SK-N-SH (cell line): ENCODE results near the gene WWOX. TPM values are rescaled to one million over a fixed set of nuclear protein-coding genes. Genes with fewer than 3 reads are reported as not detected.

Experiments used
- CTCF ChIA-PET: fragments of 300-600, 350-600 bp; formaldehyde crosslinking; extraction: SDS; loops from one replicate; lab custom pipeline; 2021; lab: Yijun Ruan, JAX
- POLR2A ChIA-PET: fragments of 350-600 bp; sonication (Branson Sonifier 250); formaldehyde crosslinking; extraction: SDS; loops from one replicate; lab custom pipeline; 2020; ENCODE audit warnings: antibody characterized with exemption, inconsistent platforms; lab: Yijun Ruan, JAX
- DNase-seq: peaks from one replicate; pipeline ENCODE4 v3.0.0; 2012
- H2AFZ ChIP-seq: fragments of 200-600 bp; sonication (generic); 2 replicates; pipeline ENCODE4 v1.8.1; 2016; ENCODE audit warnings: antibody characterized with exemption, mild to moderate bottlenecking, low read depth
- H3F3A ChIP-seq: fragments of 200-600 bp; sonication (generic); replicated peaks from 2 replicates; pipeline ENCODE3; 2016; ENCODE audit warnings: antibody characterized with exemption, mild to moderate bottlenecking; ENCODE audit not compliant: insufficient read depth
- H3K27ac ChIP-seq, 2 experiments: fragments of 200-500 bp in 1 of 2; fragments of 200-600 bp in 1 of 2; sonication (Bioruptor generic) in 1 of 2; sonication (generic), shearing (Covaris generic) in 1 of 2; 2 replicates each; pipeline versions ENCODE4 v1.5.1 to v1.6.1; 2014 to 2016; ENCODE audit warnings: low read depth in 2 of 2, inconsistent platforms in 1 of 2, low read length in 1 of 2, mild to moderate bottlenecking in 1 of 2, mixed read lengths in 1 of 2
- H3K27me3 ChIP-seq: fragments of 200-600 bp; sonication (generic), shearing (Covaris generic); 2 replicates; pipeline ENCODE4 v1.6.1; 2016; ENCODE audit warnings: mixed run types; ENCODE audit not compliant: insufficient read depth
- H3K36me3 ChIP-seq, 2 experiments: fragments of 200-500 bp in 1 of 2; fragments of 200-600 bp in 1 of 2; sonication (Bioruptor generic) in 1 of 2; sonication (generic) in 1 of 2; replicated peaks in 1 of 2; 2 replicates each; pipeline versions ENCODE3 to v1.5.1; 2014 to 2016; ENCODE audit warnings: low read length in 1 of 2, mild to moderate bottlenecking in 1 of 2; ENCODE audit not compliant: insufficient read depth in 2 of 2, control insufficient read depth in 1 of 2
- H3K4me1 ChIP-seq, 2 experiments: fragments of 200-500 bp in 1 of 2; fragments of 200-600 bp in 1 of 2; sonication (Bioruptor generic) in 1 of 2; sonication (generic), shearing (Covaris generic) in 1 of 2; 2 replicates each; pipeline versions ENCODE4 v1.5.1 to v1.6.1; 2014 to 2016; ENCODE audit warnings: low read depth in 1 of 2, low read length in 1 of 2, mixed run types in 1 of 2; ENCODE audit not compliant: insufficient read depth in 2 of 2, control insufficient read depth in 1 of 2
- H3K4me2 ChIP-seq: fragments of 200-600 bp; sonication (generic), shearing (Covaris generic); 2 replicates; pipeline ENCODE4 v1.6.1; 2017; ENCODE audit warnings: mixed run types
- H3K4me3 ChIP-seq, 2 experiments: fragments of 200-500 bp in 1 of 2; fragments of 200-600 bp in 1 of 2; sonication (Bioruptor generic) in 1 of 2; sonication (generic), shearing (Covaris generic) in 1 of 2; 2 replicates each; pipeline versions ENCODE4 v1.5.1 to v1.8.1; 2014 to 2016; ENCODE audit warnings: low read depth in 2 of 2, inconsistent platforms in 1 of 2, low read length in 1 of 2, mild to moderate bottlenecking in 1 of 2, mixed read lengths in 1 of 2, moderate library complexity in 1 of 2
- H3K79me2 ChIP-seq: fragments of 200-600 bp; sonication (generic); 2 replicates; pipeline ENCODE4 v1.8.1; 2017; ENCODE audit warnings: mild to moderate bottlenecking; ENCODE audit not compliant: insufficient read depth
- H3K9ac ChIP-seq: fragments of 200-600 bp; sonication (generic); 2 replicates; pipeline ENCODE4 v1.6.1; 2017; ENCODE audit warnings: mixed run types
- H3K9me2 ChIP-seq: fragments of 200-600 bp; sonication (generic); 2 replicates; pipeline ENCODE4 v1.6.1; 2017; ENCODE audit warnings: mixed run types
- H3K9me3 ChIP-seq: fragments of 200-600 bp; sonication (generic); 2 replicates; pipeline ENCODE4 v1.6.1; 2017; ENCODE audit warnings: mixed run types, mild to moderate bottlenecking, moderate library complexity
- H4K20me1 ChIP-seq: fragments of 200-600 bp; sonication (generic); 2 replicates; pipeline ENCODE4 v1.6.1; 2017; ENCODE audit warnings: mild to moderate bottlenecking, mixed run types; ENCODE audit not compliant: insufficient read depth
- FOSL2 ChIP-seq: IDR thresholded peaks from 2 replicates; pipeline ENCODE4 v1.4.0; 2012; ENCODE audit warnings: low read depth, mild to moderate bottlenecking, moderate library complexity, borderline replicate concordance
- FOXM1 ChIP-seq: IDR thresholded peaks from 2 replicates; pipeline ENCODE4 v1.4.0; 2012; ENCODE audit warnings: low read depth, mild to moderate bottlenecking
- MXI1 ChIP-seq: IDR thresholded peaks from 2 replicates; pipeline ENCODE4 v1.6.1; 2012; ENCODE audit warnings: mild to moderate bottlenecking, low read depth, low read length, improper control_type of control experiment
- TAF1 ChIP-seq: IDR thresholded peaks from 2 replicates; pipeline ENCODE4 v1.6.1; 2012; ENCODE audit warnings: low read depth, mild to moderate bottlenecking, low read length, moderate library complexity, borderline replicate concordance
- WGBS: methylation state at CpG from one replicate; pipeline ENCODE4 v1.1.6; 2017; ENCODE audit warnings: low lambda C conversion rate; 5-methylcytosine and 5-hydroxymethylcytosine counted together
- polyA plus RNA-seq, 3 experiments: library from polyadenylated mRNA; depleted of rRNA; stranded (reverse); fragments of >200 nt; gene quantifications; 2 replicates each; pipeline ENCODE4 v1.2.3, GENCODE V29; 2012
- TF ChIP-seq, protein P1 (sequence below): IDR thresholded peaks from 2 replicates; pipeline ENCODE4 v1.4.0; 2012; ENCODE audit warnings: low read depth, borderline replicate concordance

WWOX gene
- polyA plus RNA-seq, 1 of the 3 experiments (the other 2 are of a cell fraction), result 10.8 TPM

DNA sequence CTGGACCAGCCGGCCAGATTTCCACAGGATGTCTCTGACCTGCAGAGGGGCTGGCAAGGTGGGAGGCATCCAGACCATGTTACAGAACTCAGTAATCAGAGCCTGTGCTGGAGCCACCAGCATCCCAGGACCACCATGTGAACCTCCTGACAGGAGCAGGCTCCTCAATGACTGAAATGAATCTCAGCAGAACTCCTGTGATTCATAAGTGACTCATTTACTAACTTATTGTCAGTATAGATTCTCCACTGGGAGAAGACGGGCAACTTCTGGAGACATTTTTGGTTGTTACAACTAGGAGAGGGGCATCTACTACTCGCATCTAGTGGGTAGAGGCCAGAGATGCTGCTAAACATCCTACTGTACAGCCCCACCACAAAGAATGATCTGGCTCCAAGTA is 3.1 kb upstream of the WWOX start:
- H3K9ac ChIP-seq, result no peak overlapping the region
- H4K20me1 ChIP-seq, result no peaks in the 10 kb centered on the region
- TF ChIP-seq FOSL2 (peak; percentile 26; the same call in 1 of the 2 replicates), TAF1 (no peak)
- ChIA-PET POLR2A (no interaction called here), CTCF (no interaction called here)
- no peaks in the 10 kb centered on the region for H3K27me3 ChIP-seq
- no peaks in the 10 kb centered on the region for H3K9me3 ChIP-seq
- no peak for DNase-seq
- H3K4me2 ChIP-seq, result no peak overlapping the region
- no peaks in the 10 kb centered on the region for H3K79me2 ChIP-seq
- WGBS, result 80% methylated on average over 3 of the region's 3 CpGs
- peaks cover 5 to 10% of the 10 kb centered on the region in 2 experiments; a peak in 1 of 4 replicates for H3K4me1 ChIP-seq
- no peak overlapping the region for H3K27ac ChIP-seq
- H3K4me3 ChIP-seq, result no peak overlapping the region
- H3K36me3 ChIP-seq, result no peaks in the 10 kb centered on the region
- H3K9me2 ChIP-seq, result no peaks in the 10 kb centered on the region
- H2AFZ ChIP-seq, result no peak overlapping the region
- H3F3A ChIP-seq, result no peaks in the 10 kb centered on the region

DNA sequence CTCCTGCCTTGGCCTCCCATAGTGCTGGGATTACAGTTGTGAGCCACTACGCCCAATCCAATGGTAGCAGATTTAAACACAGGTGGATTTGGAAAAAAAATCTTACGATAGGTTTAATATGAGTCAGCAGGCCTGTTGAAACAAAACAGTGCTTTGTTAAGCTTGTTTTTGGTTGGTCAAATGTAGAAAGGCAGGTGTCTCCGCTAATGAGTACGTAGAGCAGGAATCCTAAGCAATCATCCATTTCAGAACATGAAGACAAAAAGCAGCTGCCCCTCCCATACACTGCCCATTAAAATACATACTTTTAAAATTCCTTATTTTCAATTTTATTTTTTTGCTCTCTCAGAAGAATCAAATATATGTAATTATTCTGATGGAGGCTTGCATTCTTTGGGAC is 1.9 kb upstream of the WWOX start:
- CTCF ChIA-PET, result interaction anchor here (1.3 kb wide), 1 partner anchor 147 kb away, joined by 4 read pairs; no protein-coding TSS in a partner anchor
- no peak for TF ChIP-seq FOXM1
- TF ChIP-seq, protein P1, sequence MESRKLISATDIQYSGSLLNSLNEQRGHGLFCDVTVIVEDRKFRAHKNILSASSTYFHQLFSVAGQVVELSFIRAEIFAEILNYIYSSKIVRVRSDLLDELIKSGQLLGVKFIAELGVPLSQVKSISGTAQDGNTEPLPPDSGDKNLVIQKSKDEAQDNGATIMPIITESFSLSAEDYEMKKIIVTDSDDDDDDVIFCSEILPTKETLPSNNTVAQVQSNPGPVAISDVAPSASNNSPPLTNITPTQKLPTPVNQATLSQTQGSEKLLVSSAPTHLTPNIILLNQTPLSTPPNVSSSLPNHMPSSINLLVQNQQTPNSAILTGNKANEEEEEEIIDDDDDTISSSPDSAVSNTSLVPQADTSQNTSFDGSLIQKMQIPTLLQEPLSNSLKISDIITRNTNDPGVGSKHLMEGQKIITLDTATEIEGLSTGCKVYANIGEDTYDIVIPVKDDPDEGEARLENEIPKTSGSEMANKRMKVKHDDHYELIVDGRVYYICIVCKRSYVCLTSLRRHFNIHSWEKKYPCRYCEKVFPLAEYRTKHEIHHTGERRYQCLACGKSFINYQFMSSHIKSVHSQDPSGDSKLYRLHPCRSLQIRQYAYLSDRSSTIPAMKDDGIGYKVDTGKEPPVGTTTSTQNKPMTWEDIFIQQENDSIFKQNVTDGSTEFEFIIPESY, result no peak
- Histone ChIP-seq H3K27me3 (no peaks in the 10 kb centered on the region), H3K9ac (no peak overlapping the region), H3F3A (no peaks in the 10 kb centered on the region), H3K27ac (no peak overlapping the region), H2AFZ (no peak overlapping the region), H3K9me3 (no peaks in the 10 kb centered on the region), H4K20me1 (no peaks in the 10 kb centered on the region), H3K4me2 (no peak overlapping the region), H3K36me3 (no peaks in the 10 kb centered on the region), H3K4me3 (no peak overlapping the region), H3K79me2 (no peaks in the 10 kb centered on the region), H3K4me1 (peaks cover 5 to 10% of the 10 kb centered on the region in 2 experiments; a peak in 1 of 4 replicates), H3K9me2 (no peaks in the 10 kb centered on the region)
- DNase-seq, result no peak
- WGBS, result 98% methylated on average over 4 of the region's 4 CpGs
- POLR2A ChIA-PET, result no interaction called here

DNA sequence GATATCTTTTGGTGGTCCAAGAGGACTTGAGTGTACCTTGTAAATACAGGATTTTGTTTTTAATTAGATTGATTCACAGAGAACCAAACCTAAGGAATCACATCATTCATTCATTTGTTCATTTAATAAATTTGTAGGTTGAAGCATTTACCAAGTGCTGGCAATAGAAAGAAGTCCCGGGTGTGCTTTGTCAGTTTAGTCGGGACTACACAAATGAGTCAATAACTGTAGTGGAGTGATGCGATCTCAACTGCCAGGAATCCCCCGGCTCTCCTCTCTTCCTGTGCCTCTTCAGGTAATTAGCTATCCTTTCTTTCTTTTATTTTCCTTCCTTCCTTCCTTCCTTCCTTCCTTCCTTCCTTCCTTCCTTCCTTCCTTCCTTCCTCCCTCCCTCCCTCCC is 1.4 kb upstream of the WWOX start:
- Histone ChIP-seq H4K20me1 (no peaks in the 10 kb centered on the region), H3K79me2 (no peaks in the 10 kb centered on the region), H3K4me2 (no peak overlapping the region), H2AFZ (no peak overlapping the region), H3K36me3 (no peaks in the 10 kb centered on the region), H3K27me3 (no peaks in the 10 kb centered on the region), H3F3A (no peaks in the 10 kb centered on the region), H3K9me2 (no peaks in the 10 kb centered on the region), H3K9ac (no peak overlapping the region), H3K27ac (no peak overlapping the region), H3K4me1 (peaks cover 5 to 10% of the 10 kb centered on the region in 2 experiments; a peak in 1 of 4 replicates), H3K4me3 (no peak overlapping the region), H3K9me3 (no peaks in the 10 kb centered on the region)
- no peak for TF ChIP-seq MXI1
- no peak for DNase-seq
- CTCF ChIA-PET, result interaction anchor here (1.3 kb wide), 1 partner anchor 147 kb away, joined by 4 read pairs; no protein-coding TSS in a partner anchor
- POLR2A ChIA-PET, result no interaction called here
- 90% methylated on average over 4 of the region's 4 CpGs for WGBS
